ENCODE results near the gene CDH12.

DNA sequence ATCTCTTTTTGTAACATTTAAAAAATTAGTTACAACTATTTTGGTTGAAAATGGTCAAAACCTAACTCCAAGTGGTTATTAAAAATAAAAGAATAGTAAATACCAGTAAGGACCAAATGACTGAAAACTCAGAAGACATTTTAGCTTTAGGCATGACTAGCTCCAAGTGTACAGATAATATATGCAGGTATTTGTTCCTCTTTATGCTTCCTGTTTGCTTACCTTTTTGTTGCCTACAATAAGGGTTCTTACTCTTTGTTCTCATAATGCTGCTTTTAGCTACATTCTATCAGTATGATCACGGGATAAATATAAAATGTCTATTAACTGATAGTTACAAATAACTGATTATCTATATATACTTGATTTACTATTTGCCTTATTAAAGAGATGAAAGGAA lies 259.6 kb downstream of the CDH12 start:
- TF ChIP-seq POLR2AphosphoS5 (IDR thresholded peaks at IDR 0.05; ENCODE audit: low read depth, low read length) (no peak), TAF1 (IDR thresholded peaks at IDR 0.05; ENCODE audit: borderline replicate concordance, insufficient read depth, low read length) (no peak)

Measured in PFSK-1 (cell line).